Dedifferentiated amniotic fluid mesenchymal stem cell (primary cell): Measurements from ENCODE around the gene DTNA.

Experiments
- DNase-seq: peaks from one replicate; pipeline ENCODE4 v3.0.0-alpha.2; 2016; ENCODE audit errors: extremely low spot score

The DTNA gene

DNA sequence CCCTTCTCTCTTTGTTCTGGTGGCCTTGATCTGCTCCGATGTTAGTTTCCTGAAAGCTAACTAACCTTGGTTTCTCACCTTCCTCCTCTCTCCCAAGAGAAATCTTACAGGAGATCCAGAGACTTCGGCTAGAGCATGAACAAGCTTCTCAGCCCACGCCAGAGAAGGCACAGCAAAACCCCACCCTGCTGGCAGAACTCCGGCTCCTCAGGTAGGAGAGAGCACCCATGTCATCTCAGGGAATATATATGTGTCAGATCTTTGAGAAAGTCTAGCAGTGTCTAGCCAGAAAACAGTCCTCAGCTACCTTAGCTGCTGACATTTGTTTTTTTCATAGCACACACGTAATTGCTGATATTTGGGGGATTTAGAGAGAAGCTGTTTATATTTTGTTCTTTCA is 148.1 kb downstream of the DTNA start:
- no peak for DNase-seq

- DNase-seq: no peak
These were observed 149.4 kb downstream of the DTNA start for GRCh38 chr18:34859496-34859895.

DNA sequence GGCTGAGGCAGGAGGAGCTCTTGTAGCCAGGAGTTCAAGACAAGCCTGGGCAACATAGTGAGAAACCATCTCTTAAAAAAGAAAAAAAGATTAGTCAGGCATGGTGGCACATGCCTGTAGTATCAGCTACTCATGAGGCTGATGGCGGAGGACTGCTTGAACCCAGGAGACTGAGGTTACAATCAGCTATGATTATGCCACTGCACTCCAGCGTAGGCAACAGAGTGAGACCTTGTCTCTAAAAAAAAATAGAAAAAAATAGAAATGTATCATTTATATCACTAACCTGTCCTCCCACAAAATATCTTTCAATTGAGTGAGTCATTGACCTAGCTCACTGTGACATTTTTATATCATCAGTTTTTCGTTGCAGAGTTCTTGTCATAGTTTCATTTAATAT is 152.5 kb downstream of the DTNA start:
- DNase-seq: no peak

GRCh38 chr18:34863702-34864101 is 153.6 kb downstream of the DTNA start:
- no peak for DNase-seq

GRCh38 chr18:34864836-34865497 is 154.9 kb downstream of the DTNA start:
- no peak for DNase-seq

GRCh38 chr18:34866310-34866709 is 156.2 kb downstream of the DTNA start:
- no peak for DNase-seq

- DNase-seq: peak; percentile 16
These were observed 156.6 kb downstream of the DTNA start for GRCh38 chr18:34866739-34867138.

DNA sequence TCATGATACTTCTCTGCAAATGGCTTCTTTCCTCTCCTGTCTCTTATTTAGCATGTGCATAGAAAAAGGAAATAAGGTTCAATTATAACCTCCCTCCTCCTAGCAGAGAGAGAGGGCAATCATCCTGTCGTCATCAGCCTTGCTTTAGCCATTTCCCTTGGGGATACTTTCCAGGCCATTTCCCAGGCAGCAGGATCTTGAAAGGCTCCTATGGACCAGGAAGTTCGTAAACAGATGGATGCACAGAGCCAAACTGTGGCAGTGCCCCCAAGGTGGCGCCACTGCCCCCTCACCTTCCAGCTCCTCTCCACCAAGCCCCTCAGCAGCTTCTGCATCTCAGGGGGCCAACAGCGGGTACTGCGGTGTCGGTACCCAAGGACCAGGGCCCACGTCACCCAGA is 157.4 kb downstream of the DTNA start:
- DNase-seq: no peak

GRCh38 chr18:34870555-34871310 is 160.6 kb downstream of the DTNA start:
- no peak for DNase-seq

DNA sequence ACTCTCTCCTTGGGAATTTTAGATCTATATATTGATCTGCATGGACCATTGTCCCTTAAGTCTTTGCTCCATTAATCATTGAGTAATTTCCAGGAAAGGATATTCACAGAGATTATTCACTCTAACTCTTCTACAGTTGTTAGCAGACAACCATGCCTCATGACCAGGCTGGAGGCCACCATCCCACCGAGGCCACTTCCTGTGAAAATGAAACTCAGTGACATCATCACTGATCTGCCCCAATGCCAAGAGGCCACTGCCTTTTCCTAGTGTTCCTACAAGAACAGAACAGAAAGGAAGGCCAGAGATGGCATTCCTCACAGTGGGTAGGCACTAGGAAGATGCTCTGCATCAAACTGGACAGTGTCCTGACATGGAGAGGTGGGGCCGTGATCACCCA is 161.3 kb downstream of the DTNA start:
- DNase-seq: no peak

DNA sequence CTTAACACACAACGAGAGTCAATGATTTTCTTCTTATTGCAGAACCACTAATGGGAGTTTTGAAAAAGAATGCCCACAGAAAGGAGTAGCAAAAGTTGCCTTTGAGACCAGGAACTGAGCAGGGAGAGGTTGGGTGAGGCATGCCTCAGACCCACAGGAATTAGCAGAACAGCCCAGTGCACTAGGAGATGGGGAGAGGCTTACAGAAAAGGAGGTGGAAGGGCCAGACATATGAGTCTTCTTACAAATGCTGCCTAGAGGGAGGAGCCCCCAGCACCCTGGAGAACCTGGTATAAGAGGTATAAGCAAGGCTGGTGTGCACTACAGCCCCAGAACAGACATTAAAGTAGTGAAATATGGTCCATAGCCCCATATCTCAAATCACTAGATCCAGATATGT is 162.0 kb downstream of the DTNA start:
- DNase-seq: no peak

DNA sequence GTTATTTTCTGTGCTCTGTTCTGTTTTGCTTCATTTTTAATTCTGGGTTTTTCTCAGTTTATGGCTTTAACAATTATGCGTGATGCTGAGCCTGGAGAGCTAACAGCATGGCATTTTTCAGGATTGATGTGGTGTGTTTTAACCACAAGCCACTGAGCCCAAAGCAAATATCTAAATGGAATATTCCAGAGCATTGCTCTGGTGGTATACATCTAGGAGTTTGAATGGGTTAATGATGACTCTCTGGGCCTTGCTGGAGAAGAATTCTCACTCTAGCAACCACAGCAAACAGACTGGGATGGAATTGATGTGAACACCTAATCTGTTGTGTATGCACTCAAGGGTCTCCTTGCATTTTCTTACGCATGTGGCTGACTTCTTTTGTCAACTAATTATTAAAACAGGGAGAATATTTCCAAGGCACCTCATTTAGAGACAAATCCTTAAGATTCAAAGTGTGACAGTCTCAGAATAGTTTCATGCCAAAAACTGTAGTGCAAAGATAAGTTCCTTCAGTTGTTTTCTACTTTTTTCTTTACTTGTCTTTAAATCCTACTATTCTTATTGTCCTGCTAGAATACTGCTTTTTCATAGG is 164.0 kb downstream of the DTNA start:
- no peak for DNase-seq

DNA sequence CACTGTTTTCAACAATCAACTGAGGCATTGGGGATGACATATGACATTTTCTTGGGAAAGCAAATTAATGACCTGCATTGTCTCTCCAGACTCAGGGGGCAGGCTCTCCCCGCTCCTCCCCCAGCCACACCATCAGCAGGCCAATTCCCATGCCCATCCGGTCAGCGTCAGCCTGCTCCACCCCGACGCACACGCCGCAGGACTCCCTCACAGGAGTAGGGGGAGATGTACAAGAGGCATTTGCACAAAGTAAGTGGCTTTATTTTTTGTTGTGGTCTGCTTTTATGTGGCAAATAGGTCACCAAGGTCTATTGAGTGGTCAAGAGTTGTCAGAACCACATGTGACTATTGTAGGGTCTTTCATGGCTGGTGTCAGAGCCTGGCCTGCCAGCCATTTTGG is 165.1 kb downstream of the DTNA start:
- no peak for DNase-seq

DNA sequence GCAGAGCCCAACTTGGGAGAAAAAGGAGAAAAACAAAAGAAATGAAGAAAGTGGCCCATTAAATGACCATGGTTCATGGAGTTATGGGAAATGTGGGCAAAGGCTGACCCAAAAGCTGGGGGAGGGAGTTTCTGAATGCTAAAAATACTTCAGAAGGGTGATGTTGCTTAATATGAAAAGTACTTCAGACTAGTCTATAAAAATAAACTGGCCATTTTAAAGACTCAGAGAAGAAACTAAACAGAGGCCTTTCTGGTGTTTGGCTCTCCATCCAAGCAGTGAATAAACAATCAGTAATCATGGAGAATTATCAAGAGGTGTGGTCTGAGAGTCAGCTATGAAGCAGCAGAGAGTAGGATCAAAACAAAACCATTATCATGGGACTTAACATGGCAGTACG is 170.3 kb downstream of the DTNA start:
- DNase-seq: no peak

DNA sequence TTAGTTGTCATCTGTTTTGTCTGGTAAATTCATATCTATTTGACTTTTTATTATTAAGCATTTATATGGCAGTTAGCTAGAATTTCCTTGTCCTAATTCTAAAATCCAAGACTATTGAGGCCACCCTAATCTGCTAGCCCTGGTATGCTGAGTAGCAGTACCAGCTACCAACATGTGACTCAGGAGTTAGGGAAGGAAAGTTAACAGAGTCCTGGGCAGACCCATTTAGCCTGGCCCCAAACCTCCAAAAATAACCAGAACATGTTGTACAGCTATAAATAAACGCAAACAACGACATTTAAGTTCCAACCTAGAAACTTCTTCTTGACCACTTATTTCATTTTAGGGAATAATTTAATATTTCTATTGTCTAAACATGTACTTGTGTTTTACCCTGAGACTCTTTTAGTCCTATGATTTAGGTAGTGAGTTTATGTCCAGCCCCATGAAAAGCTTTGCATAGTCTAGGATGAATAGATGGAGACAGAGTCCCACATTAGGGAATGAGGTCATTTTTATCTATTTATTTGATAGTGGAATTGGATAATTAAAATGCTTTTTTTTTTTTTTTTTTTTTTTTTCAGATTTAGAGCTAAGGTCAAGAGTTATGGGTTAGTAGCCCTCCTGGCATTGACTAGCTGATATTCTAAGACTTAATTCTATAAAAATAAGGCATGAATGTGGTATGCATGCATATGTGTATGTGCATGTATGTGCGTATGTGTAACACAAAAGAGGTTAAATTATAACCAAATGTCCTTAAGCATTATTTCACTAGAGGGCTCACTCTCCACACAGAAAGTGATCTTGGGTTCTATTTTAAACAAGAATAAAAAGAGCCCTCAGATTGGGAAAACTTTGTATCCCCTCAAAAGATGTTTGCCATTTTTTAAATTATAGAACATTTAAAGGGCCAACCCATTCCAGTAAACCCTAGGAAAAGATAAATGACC is 171.1 kb downstream of the DTNA start:
- peak; percentile 39 for DNase-seq

- DNase-seq: no peak
These were observed 174.3 kb downstream of the DTNA start for GRCh38 chr18:34884436-34884835.

- no peak for DNase-seq
These were observed 176.1 kb downstream of the DTNA start for GRCh38 chr18:34886177-34886576.

DNA sequence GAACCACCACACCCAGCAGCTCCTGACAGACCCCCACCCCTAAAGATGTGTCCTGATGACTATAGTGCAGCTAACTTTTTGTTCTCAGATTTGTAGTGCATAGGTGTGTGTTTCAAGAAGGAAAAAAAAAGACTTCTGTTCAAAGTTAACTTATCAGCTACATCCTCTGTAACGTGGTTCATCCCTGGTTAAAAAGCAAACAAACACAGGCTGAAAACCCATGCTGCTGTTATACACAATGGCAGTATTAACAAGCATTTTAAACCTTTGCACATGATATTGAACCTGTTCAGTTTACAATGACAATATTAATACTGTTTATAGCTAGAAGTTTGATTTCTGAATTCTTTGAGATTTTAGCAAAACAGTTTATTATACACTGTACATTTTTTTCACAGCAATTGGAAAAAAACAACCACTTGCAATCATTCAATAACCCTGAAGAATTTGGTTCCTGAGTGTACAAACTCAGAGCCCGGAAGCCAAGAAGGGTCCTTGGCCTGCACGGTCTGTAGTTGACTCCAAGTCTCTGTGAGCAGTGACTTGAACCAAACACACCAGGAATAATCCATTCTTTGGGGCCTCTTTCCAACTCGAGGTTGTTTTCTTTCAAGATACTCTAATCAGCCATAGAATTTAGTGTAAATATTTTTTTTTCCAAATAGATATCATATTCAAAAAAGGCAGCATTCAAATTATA is 177.9 kb downstream of the DTNA start:
- DNase-seq: no peak

GRCh38 chr18:34890486-34891085 is 180.5 kb downstream of the DTNA start:
- no peak for DNase-seq

- no peak for DNase-seq
These were observed 182.3 kb downstream of the DTNA start for GRCh38 chr18:34892379-34892778.

DNA sequence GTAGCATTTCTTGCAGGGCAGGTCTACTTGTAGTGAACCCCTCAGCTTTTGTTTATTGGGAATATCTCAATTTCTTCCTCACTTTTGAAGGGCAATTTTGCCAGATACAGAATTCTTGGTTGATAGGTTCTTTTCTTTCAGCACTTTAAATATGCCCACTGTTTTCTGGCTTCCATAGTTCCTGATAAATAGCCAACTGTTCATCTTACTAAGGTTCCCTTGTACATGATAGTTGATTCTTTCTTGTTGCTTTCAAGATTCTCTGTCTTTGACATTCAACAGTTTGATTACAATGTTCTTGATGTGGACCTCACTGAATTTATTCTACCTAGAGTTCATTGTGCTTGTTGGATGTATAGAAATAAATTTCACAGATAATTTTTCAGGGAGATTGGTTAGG is 183.1 kb downstream of the DTNA start:
- no peak for DNase-seq
